HepG2 (cell line): ENCODE results near the gene PATL1. TPM values are rescaled to one million over a fixed set of nuclear protein-coding genes. Genes with fewer than 3 reads are reported as not detected.

Experiments
- ELF3 ChIP-seq: IDR thresholded peaks from 2 replicates; pipeline ENCODE4 v1.6.1; 2016; ENCODE audit warnings: missing genetic modification reagents, missing compliant biosample characterization
- ETV5 ChIP-seq: IDR thresholded peaks from 2 replicates; pipeline ENCODE4 v1.6.1; 2018; ENCODE audit warnings: missing biosample characterization, missing genetic modification reagents, inconsistent platforms, borderline replicate concordance
- KDM6A ChIP-seq: IDR thresholded peaks from 2 replicates; pipeline ENCODE4 v1.6.1; 2016; ENCODE audit warnings: low read depth
- MED8 ChIP-seq: sonication (generic); formaldehyde crosslinking; IDR thresholded peaks from 2 replicates; pipeline ENCODE4 v1.8.1; 2023; ENCODE audit warnings: mild to moderate bottlenecking, missing genetic modification reagents; ENCODE audit not compliant: insufficient replicate concordance
- MEF2D ChIP-seq: sonication (generic); formaldehyde crosslinking; IDR thresholded peaks from 2 replicates; pipeline ENCODE4 v1.5.1; 2020; ENCODE audit warnings: mild to moderate bottlenecking, missing genetic modification reagents
- NFRKB ChIP-seq: fragments of 450-650 bp; IDR thresholded peaks from 2 replicates; pipeline ENCODE4 v1.6.1; 2017
- SRSF9 ChIP-seq: fragments of 200-400 bp; formaldehyde crosslinking; IDR thresholded peaks from 2 replicates; pipeline ENCODE4 v1.6.1; 2018; ENCODE audit warnings: borderline replicate concordance, mild to moderate bottlenecking, low read depth, low read length; ENCODE audit not compliant: insufficient read depth, poor library complexity, severe bottlenecking
- TEAD2 ChIP-seq: sonication (generic); formaldehyde crosslinking; IDR thresholded peaks from 2 replicates; pipeline ENCODE4 v1.9.0; 2021; ENCODE audit warnings: missing genetic modification reagents
- ZBTB7A ChIP-seq: sonication (generic); formaldehyde crosslinking; IDR thresholded peaks from 2 replicates; pipeline ENCODE4 v1.8.0; 2022; ENCODE audit warnings: mild to moderate bottlenecking, missing genetic modification reagents
- ZFP82 ChIP-seq: sonication (generic); formaldehyde crosslinking; IDR thresholded peaks from 2 replicates; pipeline ENCODE4 v1.5.1; 2020; ENCODE audit warnings: mild to moderate bottlenecking, missing genetic modification reagents, borderline replicate concordance
- ZIK1 ChIP-seq: sonication (generic); formaldehyde crosslinking; IDR thresholded peaks from 2 replicates; pipeline ENCODE4 v1.5.0; 2020; ENCODE audit warnings: mild to moderate bottlenecking, low read depth, missing genetic modification reagents, borderline replicate concordance
- ZNF367 ChIP-seq: sonication (generic); formaldehyde crosslinking; IDR thresholded peaks from 2 replicates; pipeline ENCODE4 v1.4.0; 2020; ENCODE audit warnings: missing genetic modification reagents, borderline replicate concordance
- ZNF572 ChIP-seq: sonication (generic); formaldehyde crosslinking; IDR thresholded peaks from 2 replicates; pipeline ENCODE4 v1.5.1; 2020; ENCODE audit warnings: mild to moderate bottlenecking, missing genetic modification reagents
- ZNF629 ChIP-seq: sonication (generic); formaldehyde crosslinking; conservative IDR thresholded peaks from 2 replicates; pipeline ENCODE4 v1.5.0; 2020; ENCODE audit warnings: missing genetic modification reagents
- ZNF674 ChIP-seq: sonication (generic); formaldehyde crosslinking; IDR thresholded peaks from 2 replicates; pipeline ENCODE4 v1.5.0; 2020; ENCODE audit warnings: low read depth, mild to moderate bottlenecking, missing genetic modification reagents
- polyA plus RNA-seq, 8 experiments: library from polyadenylated mRNA; depleted of rRNA in 3 of 8; stranded (reverse) in 7 of 8; unstranded in 1 of 8; fragments of >200 nt; fragmentation: Illumina TruSeq in 4 of 8; extraction: Trizol in 4 of 8; gene quantifications; 2 replicates each; pipeline versions ENCODE4 v1.2.1 to v1.2.3, GENCODE V29; 2011 to 2016; ENCODE audit warnings: low read depth in 4 of 8, missing spikeins in 1 of 8, mixed read lengths in 1 of 8; ENCODE audit not compliant: insufficient read depth in 1 of 8
- total RNA-seq, 5 experiments: library from RNA; depleted of rRNA; stranded (reverse); fragments of >200 nt; fragmentation: Illumina TruSeq; extraction: Trizol; gene quantifications; 2 replicates each; pipeline ENCODE4 v1.2.3, GENCODE V29; 2016; ENCODE audit warnings: low read depth in 1 of 5
- TF ChIP-seq, protein P1 (sequence below): sonication (generic); formaldehyde crosslinking; IDR thresholded peaks from 2 replicates; pipeline ENCODE4 v1.8.0; 2022; ENCODE audit warnings: low read depth, missing genetic modification reagents
- TF ChIP-seq, protein P2 (sequence below): sonication (generic); formaldehyde crosslinking; IDR thresholded peaks from 2 replicates; pipeline ENCODE4; 2020; ENCODE audit warnings: missing genetic modification reagents, mild to moderate bottlenecking, borderline replicate concordance
- TF ChIP-seq, protein P3 (sequence below): sonication (generic); formaldehyde crosslinking; IDR thresholded peaks from 2 replicates; pipeline ENCODE4 v1.4.0; 2020; ENCODE audit warnings: missing genetic modification reagents
- TF ChIP-seq, protein P4 (sequence below): sonication (generic); formaldehyde crosslinking; IDR thresholded peaks from 2 replicates; pipeline ENCODE4 v1.4.0; 2020; ENCODE audit warnings: missing genetic modification reagents

PATL1 gene
- total and polyA plus RNA-seq, 2 of the 13 experiments (the other 11 are each of a cell fraction or from before 2014, with no cell fraction given) = 12.9 to 26.8 TPM

DNA sequence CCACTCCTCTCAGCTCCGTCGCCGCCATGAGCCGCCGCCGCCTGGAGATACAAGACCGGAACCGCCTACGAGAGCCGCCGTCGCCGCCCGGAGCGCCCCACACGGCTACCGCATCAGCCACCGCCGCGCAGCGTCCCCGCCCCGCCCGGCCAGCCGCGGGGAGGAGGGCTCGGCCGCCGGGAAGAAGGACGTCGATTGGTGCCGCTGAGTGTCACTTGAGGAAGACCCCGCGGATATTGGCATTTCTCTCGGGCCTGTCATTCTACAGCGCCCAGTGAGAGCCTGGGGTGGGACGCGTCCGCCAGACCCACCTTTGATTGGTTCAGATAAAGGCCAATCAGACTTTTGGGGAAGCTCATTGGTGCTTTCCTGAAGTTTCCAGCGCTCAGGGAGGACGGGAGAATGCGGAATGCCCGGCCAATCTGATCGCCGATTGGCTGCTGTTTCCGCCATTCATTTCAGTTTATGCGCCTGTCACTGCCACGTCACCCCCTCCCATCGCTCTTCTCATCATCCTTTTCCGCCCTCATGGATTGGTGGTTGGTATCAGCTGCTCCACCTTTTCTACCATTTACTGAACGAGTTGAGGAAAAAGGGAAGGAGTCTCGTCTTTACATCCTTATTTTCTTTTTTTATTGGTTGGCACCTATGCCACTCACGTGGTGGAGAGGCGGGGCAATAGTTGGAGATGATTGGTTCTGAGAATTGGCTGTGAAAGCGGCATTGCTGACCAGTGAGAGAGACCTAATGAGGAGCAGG is 53.0 kb downstream of the PATL1 start, which contains the start of gene OSBP (continued):
- TF ChIP-seq ZNF629 (CRISPR knock-in tag) (no peak), KDM6A (CRISPR knock-in tag) (no peak), ELF3 (CRISPR knock-in tag) (peak; percentile 60; the same call in 1 of the 2 replicates), SRSF9 (no peak), ZFP82 (CRISPR knock-in tag) (no peak), NFRKB (no peak), ZNF674 (0 out of 2 replicates have a peak, but pooled peaks have one; percentile 19), ZNF367 (CRISPR knock-in tag) (no peak), TEAD2 (CRISPR knock-in tag) (no peak), ZIK1 (CRISPR knock-in tag) (no peak), ZBTB7A (CRISPR knock-in tag) (no peak), ZNF572 (CRISPR knock-in tag) (no peak), ETV5 (peak; percentile 32; the same call in 1 of the 2 replicates), MED8 (CRISPR knock-in tag) (no peak), MEF2D (CRISPR knock-in tag) (no peak)
- TF ChIP-seq, protein P1, sequence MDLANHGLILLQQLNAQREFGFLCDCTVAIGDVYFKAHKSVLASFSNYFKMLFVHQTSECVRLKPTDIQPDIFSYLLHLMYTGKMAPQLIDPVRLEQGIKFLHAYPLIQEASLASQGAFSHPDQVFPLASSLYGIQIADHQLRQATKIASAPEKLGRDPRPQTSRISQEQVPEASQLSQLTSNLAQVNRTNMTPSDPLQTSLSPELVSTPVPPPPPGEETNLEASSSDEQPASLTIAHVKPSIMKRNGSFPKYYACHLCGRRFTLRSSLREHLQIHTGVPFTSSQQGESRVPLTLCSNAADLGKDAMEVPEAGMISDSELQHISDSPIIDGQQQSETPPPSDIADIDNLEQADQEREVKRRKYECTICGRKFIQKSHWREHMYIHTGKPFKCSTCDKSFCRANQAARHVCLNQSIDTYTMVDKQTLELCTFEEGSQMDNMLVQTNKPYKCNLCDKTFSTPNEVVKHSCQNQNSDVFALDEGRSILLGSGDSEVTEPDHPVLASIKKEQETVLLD = peak; percentile 58
- TF ChIP-seq, protein P2, sequence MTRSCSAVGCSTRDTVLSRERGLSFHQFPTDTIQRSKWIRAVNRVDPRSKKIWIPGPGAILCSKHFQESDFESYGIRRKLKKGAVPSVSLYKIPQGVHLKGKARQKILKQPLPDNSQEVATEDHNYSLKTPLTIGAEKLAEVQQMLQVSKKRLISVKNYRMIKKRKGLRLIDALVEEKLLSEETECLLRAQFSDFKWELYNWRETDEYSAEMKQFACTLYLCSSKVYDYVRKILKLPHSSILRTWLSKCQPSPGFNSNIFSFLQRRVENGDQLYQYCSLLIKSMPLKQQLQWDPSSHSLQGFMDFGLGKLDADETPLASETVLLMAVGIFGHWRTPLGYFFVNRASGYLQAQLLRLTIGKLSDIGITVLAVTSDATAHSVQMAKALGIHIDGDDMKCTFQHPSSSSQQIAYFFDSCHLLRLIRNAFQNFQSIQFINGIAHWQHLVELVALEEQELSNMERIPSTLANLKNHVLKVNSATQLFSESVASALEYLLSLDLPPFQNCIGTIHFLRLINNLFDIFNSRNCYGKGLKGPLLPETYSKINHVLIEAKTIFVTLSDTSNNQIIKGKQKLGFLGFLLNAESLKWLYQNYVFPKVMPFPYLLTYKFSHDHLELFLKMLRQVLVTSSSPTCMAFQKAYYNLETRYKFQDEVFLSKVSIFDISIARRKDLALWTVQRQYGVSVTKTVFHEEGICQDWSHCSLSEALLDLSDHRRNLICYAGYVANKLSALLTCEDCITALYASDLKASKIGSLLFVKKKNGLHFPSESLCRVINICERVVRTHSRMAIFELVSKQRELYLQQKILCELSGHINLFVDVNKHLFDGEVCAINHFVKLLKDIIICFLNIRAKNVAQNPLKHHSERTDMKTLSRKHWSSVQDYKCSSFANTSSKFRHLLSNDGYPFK (CRISPR knock-in tag) = peak; percentile 67; the same call in 1 of the 2 replicates
- TF ChIP-seq, protein P3, sequence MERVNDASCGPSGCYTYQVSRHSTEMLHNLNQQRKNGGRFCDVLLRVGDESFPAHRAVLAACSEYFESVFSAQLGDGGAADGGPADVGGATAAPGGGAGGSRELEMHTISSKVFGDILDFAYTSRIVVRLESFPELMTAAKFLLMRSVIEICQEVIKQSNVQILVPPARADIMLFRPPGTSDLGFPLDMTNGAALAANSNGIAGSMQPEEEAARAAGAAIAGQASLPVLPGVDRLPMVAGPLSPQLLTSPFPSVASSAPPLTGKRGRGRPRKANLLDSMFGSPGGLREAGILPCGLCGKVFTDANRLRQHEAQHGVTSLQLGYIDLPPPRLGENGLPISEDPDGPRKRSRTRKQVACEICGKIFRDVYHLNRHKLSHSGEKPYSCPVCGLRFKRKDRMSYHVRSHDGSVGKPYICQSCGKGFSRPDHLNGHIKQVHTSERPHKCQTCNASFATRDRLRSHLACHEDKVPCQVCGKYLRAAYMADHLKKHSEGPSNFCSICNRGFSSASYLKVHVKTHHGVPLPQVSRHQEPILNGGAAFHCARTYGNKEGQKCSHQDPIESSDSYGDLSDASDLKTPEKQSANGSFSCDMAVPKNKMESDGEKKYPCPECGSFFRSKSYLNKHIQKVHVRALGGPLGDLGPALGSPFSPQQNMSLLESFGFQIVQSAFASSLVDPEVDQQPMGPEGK (CRISPR knock-in tag) = peak; percentile 24; the same call in 1 of the 2 replicates
- TF ChIP-seq, protein P4, sequence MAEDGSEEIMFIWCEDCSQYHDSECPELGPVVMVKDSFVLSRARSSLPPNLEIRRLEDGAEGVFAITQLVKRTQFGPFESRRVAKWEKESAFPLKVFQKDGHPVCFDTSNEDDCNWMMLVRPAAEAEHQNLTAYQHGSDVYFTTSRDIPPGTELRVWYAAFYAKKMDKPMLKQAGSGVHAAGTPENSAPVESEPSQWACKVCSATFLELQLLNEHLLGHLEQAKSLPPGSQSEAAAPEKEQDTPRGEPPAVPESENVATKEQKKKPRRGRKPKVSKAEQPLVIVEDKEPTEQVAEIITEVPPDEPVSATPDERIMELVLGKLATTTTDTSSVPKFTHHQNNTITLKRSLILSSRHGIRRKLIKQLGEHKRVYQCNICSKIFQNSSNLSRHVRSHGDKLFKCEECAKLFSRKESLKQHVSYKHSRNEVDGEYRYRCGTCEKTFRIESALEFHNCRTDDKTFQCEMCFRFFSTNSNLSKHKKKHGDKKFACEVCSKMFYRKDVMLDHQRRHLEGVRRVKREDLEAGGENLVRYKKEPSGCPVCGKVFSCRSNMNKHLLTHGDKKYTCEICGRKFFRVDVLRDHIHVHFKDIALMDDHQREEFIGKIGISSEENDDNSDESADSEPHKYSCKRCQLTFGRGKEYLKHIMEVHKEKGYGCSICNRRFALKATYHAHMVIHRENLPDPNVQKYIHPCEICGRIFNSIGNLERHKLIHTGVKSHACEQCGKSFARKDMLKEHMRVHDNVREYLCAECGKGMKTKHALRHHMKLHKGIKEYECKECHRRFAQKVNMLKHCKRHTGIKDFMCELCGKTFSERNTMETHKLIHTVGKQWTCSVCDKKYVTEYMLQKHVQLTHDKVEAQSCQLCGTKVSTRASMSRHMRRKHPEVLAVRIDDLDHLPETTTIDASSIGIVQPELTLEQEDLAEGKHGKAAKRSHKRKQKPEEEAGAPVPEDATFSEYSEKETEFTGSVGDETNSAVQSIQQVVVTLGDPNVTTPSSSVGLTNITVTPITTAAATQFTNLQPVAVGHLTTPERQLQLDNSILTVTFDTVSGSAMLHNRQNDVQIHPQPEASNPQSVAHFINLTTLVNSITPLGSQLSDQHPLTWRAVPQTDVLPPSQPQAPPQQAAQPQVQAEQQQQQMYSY (CRISPR knock-in tag) = no peak; the same call in 1 of the 2 replicates
